ENCODE measurements around the gene TRMO.

The TRMO gene

GRCh38 chr9:97858826-97859225 lies 63.5 kb downstream of the TRMO start:
- no peak for DNase-seq (ENCODE audit: low read depth)

- no peak for DNase-seq (ENCODE audit: low read depth)
Observed at GRCh38 chr9:97858393-97858713, 63.9 kb downstream of the TRMO start.

GRCh38 chr9:97857606-97858392 lies 64.5 kb downstream of the TRMO start:
- DNase-seq (ENCODE audit: low read depth), result no peak

GRCh38 chr9:97856857-97857605 lies 65.3 kb downstream of the TRMO start:
- DNase-seq (ENCODE audit: low read depth), result no peak

- DNase-seq (ENCODE audit: low read depth), result no peak
Observed at GRCh38 chr9:97855899-97856298, 66.4 kb downstream of the TRMO start.

- no peak for DNase-seq (ENCODE audit: low read depth)
Observed at GRCh38 chr9:97855486-97855875, 66.8 kb downstream of the TRMO start.

GRCh38 chr9:97854696-97855485 lies 67.4 kb downstream of the TRMO start:
- no peak for DNase-seq (ENCODE audit: low read depth)

All from activated T-helper 1 cell treated with Interleukin-2 at 50 U/mL for 16 hours (primary cell).